NCI-H226 (cell line): ENCODE data around the gene TEPSIN.

ENCODE experiments used
- DNase-seq: peaks from one replicate; pipeline ENCODE4 v3.0.0-alpha.2; 2015

TEPSIN gene

GRCh38 chr17:81238815-81239713 is at the start of gene TEPSIN, which contains the start of gene NDUFAF8:
Gene TEPSIN (minus strand): TSS chr17:81239055. CDS start chr17:81239033, 22 bp downstream.
Gene NDUFAF8 (plus strand): TSS chr17:81239318. CDS start chr17:81239364, 46 bp downstream.
- peak; percentile 99 for DNase-seq

GRCh38 chr17:81287741-81288430 is 49.0 kb upstream of the TEPSIN start:
- DNase-seq: no peak

- DNase-seq: no peak
Observed at GRCh38 chr17:81287152-81287551, 48.3 kb upstream of the TEPSIN start.

DNA sequence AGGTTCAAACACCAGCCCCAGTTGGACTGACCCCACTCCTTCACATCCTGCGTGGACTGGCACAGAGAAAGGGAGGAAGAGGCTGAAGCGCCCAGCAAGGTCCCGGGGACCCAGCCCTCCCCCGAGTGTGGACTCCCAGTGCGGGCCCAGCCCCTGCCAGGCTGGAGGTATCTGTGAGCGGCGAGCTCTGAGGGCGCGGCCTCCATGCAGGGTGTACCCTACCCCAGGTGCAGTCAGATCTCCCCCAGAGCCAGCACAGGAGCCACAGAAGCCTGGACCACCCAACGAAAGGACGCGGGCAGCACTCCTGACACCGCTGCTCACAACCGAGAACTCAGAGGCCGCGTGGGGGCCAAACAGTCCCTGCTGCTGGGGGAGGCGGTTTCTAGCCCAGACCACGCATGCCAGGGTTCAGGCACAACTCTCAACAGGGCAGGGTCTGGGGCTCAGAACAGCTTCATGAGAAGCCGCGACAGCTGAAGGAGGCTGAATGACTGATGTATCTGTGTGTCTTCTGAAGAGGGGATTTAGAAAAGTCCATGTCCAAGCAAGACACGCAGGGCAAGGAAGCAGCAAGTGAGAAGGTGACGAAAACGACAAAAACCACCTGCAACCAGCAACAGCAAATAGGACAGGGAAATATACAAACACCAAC is 47.8 kb upstream of the TEPSIN start:
- no peak for DNase-seq

DNA sequence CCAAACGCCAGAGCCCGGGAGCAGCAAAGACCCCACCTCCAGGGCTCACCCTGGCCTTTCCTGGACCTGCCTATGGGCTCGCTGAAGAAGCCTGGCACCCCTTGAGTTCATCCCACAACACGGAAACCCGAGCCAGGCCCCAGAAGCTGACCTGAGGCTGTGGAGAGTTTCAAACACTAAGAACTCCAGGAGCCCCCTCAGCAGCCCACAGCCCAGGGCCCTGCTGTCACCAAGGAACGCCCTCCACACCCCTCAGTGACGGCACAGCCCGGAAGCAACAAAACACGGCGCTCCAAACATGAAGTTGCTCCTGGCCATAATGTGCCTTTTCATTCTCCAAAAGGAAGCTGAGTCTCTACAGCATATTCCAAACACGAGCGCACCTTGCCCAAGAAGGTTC is 47.0 kb upstream of the TEPSIN start:
- DNase-seq: no peak

DNA sequence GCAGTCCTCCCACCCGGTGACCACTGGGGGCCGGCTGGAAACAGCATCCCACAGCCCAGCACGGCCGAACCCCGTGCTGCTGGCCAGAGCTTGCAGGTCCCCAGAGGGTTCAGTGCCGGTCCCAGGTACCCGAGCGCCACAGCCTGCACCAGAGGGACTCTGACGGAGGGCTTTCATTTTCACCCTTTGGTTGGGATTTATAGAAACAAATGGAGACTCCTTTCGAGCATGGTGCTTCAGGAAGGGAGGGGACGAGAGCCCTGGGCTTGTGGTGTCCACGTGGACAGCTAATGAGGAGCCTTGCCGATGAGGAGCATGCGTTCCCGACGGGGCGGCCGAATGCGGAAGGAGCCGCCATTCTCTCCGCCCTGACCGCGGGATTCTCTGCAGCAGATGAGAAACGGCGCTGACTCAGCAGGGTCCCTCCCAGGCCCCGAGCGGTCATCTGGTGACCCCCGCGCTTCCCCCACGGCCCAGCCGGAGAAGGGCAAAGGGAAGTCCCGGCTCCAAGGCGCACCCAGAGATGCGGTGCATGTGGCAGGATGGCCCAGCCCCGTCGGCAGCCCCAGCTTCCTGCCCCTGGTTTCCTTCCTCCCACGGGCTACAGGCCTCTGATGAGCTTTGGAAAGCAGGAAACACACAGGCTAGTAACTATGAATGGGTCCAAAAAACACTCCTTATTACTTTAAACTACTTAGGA is 46.5 kb upstream of the TEPSIN start:
- no peak for DNase-seq

- no peak for DNase-seq
Observed at GRCh38 chr17:81282876-81283275, 44.0 kb upstream of the TEPSIN start.

DNA sequence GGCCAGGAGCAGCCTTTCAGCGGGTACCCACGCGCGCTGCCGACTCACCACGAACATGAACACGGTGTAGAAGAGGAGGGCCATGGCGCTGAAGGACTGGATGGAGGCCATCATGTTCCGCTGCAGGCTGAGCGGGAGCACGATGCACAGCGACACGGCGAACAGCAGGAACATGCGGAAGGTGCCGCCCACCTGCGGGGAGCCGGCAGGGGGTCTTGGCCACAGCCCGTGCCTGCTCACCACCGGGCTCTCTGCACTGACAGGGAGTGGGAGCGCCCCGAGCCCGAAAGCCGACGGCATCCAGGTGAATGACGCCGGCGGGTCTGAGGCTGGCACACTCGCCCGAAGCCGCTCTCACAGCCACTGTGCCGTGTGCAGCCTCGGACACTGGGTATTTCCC is 43.3 kb upstream of the TEPSIN start:
- no peak for DNase-seq

- DNase-seq: no peak
Observed at GRCh38 chr17:81280571-81280970, 41.7 kb upstream of the TEPSIN start.

DNA sequence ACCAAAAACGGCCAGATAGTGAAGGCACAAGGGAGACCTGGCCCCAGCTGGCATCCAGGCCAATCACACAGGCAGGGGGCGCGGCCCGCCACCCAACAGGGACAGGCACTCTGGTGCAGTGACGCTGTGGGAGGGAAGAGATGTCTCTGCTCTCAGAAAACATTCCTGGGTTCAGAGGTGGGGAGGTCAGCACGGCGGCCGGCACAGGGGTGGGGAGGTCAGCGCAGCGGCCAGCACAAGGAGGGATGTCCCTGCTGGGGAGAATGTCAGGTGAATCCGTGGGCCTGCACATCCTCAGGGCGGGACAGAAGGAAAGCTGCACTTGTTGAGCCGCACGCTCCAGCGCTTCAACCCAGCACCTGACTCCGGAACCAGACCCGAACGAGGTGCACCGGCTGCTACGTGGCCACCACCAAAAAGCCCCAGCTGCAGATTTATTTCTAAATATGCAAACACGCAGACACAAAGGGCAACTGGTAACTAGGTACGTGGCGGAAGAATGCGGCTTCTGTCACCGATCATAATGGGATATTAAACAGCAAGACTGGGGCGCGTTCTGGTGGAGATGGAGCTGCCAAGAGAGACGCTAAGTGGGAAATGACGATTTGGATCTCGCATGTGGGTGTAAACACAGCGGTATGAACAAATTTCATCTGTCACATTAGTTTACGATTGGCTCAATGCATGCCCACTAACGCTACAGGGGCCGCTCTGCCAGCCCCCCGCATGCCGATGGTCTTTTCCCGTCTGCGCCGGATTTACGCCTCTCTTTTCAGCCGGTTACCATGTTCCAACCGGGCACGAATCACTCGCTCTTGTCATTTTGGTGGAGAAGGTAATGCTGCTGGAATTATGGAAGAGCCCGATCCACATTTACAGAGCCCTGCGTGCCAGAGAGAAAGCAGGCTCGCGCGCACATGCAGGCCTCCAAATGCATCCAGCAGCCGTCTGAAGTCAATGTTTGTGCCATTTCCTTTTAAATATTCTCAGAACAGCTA is 40.7 kb upstream of the TEPSIN start:
- DNase-seq: no peak

GRCh38 chr17:81278831-81279230 is 40.0 kb upstream of the TEPSIN start:
- no peak for DNase-seq

- DNase-seq: no peak
Observed at GRCh38 chr17:81277946-81278693, 39.3 kb upstream of the TEPSIN start.

GRCh38 chr17:81277421-81277820 is 38.6 kb upstream of the TEPSIN start:
- no peak for DNase-seq

DNA sequence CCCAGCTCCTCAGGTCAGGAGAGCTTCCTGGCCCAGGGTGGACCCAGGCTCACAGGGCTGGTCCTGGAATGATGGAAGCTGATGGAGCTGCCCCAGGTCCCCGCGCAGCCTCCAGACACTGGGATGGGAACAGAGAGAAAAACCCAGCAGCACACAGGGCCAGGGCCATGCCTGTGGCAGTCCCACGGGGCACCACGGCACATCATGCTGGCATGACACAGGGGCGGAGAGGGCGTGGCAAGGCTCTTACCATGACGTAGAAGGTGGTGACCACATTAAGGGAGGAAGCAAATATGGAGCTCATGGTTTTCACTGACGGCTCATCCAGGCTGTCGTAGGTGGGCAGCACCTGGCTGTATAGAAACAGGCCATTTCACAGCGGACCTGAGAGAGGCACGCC is 37.9 kb upstream of the TEPSIN start:
- no peak for DNase-seq

DNA sequence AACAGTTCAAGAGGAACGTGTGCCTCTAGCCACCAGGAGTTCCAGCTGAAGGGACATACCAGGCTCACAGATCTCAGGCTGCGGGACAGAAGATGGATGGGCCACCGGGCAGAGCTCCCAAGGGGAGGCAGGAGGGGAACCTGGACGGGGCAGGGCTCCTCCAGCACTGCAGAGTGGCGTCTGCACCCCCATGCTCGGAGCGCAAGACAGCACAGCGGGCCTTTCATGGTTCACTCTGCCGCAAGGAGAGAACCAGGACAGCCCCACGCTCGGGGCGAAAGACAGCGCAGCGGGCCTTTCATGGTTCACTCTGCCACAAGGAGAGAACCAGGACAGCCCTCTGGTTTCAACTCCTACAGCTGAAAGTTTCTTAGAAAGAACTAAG is 35.6 kb upstream of the TEPSIN start:
- no peak for DNase-seq

DNA sequence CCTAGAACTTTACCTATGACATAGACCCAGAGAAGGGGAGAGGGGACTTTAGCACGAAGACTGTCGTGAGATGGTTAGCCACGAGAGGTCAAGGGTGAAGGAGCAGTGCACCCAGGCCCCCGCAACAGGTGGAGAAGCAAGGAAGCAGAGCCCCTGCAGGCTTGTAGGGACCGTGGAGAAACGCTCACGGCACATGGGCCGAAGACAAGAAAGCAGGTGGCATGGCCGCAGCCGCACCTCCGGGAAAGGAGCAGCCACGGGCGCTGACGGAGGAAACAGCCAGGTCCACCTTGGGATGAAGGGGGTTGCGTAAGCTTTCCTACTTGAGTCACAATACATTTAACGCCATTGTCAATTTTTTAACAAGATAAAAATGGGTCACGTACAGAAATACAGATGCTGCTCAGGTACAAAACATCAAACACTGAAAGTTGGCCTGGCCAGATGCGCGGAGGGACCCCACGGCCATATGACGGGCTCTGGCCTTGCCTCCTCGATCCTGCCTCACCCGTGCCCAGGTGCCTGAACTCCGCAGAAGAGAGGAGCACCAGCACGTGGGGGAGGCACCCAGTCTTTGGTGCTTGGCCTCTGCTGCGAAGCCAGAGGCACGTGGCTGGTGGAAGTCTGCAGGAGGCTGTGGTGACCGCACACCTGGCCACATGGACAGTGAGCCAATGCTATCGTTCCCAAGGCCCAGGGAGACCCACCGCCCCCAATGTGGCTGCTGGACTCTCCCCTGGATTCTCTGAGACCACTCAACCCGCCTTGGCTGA is 35.0 kb upstream of the TEPSIN start:
- no peak for DNase-seq

DNA sequence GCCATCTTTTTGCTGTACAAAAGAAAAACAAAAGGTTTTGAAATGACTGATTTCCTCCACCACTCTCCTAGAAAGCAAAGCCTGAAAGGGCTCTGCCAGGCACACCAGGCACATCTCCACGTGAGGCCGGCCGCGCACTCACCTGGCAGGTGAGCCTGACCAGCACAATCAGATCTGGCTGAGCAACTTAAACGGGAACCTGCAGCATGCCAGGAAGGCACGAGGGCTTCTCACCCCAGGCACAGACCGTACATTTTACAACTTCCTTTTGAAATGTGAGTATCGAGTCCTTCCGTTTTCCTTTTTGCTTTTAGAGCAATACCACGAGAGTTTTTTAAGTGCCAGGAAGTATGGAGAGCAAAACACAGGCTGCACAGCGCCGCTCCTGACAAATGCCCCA is 33.8 kb upstream of the TEPSIN start:
- no peak for DNase-seq

GRCh38 chr17:81271226-81271625 is 32.4 kb upstream of the TEPSIN start:
- no peak for DNase-seq

GRCh38 chr17:81270279-81270678 is 31.4 kb upstream of the TEPSIN start:
- DNase-seq: no peak
